ENCODE results near the gene LRRC56. TPM values are rescaled to one million over a fixed set of nuclear protein-coding genes. Genes with fewer than 3 reads are reported as not detected.

Gene LRRC56
- total RNA-seq, 1 experiment from 2014 or later, result 3.4 TPM

- DNase-seq (ENCODE audit: low spot score) (no peak), ATAC-seq (peak; percentile 2)
- Mint-ChIP-seq H3K27me3 (ENCODE audit: low read depth) (peaks cover 4% of the 10 kb centered on the region; the same call in 1 of the 2 replicates), H3K36me3 (0 out of 2 replicates have a peak, but pooled peaks cover 3% of the 10 kb centered on the region), H3K27ac (no peak overlapping the region), H3K4me1 (peaks cover 36% of the 10 kb centered on the region), H3K9me3 (no peaks in the 10 kb centered on the region), H3K4me3 (peak overlapping the region; percentile 80)
- ChIA-PET CTCF (interaction anchor here (0.7 to 5.8 kb wide), 5 partner anchors 8 to 118 kb away, joined by 3 to 32 read pairs (median 5); partner anchors contain the start of gene LMNTD2), POLR2A (interaction anchor here (1.0 to 1.1 kb wide), 2 partner anchors 8 to 11 kb away, joined by 3 read pairs; no protein-coding TSS in a partner anchor)
- TF ChIP-seq STAT6 (CRISPR knock-in tag; conservative IDR thresholded peaks at IDR 0.05; ENCODE audit: low read depth) (no peak), RELA (CRISPR knock-in tag; IDR thresholded peaks at IDR 0.05; ENCODE audit: borderline replicate concordance) (no peak), KAT7 (CRISPR knock-in tag; IDR thresholded peaks at IDR 0.05; ENCODE audit: borderline replicate concordance) (no peak), GABPB1 (CRISPR knock-in tag; IDR thresholded peaks at IDR 0.05) (no peak), MAX (CRISPR knock-in tag; IDR thresholded peaks at IDR 0.05) (no peak), ZNF121 (CRISPR knock-in tag; IDR thresholded peaks at IDR 0.05) (peak; percentile 98)
Observed at GRCh38 chr11:567629-568292, 30.4 kb downstream of the LRRC56 start.

- CTCF ChIA-PET, result interaction anchor here (0.6 to 5.8 kb wide), 5 partner anchors 9 to 119 kb away, joined by 3 to 32 read pairs (median 3); partner anchors contain the start of gene LMNTD2
- 0 out of 2 replicates have a peak, but pooled peaks cover 3% of the 10 kb centered on the region for H3K36me3 Mint-ChIP-seq
- H3K27me3 Mint-ChIP-seq (ENCODE audit: low read depth), result peaks cover 8% of the 10 kb centered on the region
- peak overlapping the region; percentile 66 for H3K4me3 Mint-ChIP-seq
- peaks cover 35% of the 10 kb centered on the region for H3K4me1 Mint-ChIP-seq
- DNase-seq (ENCODE audit: low spot score) (peak; percentile 95), ATAC-seq (peak; percentile 89)
- POLR2A ChIA-PET, result interaction anchor here (1.0 to 1.1 kb wide), 2 partner anchors 9 to 12 kb away, joined by 3 read pairs; no protein-coding TSS in a partner anchor
- no peak overlapping the region for H3K27ac Mint-ChIP-seq
- no peaks in the 10 kb centered on the region for H3K9me3 Mint-ChIP-seq
- TF ChIP-seq MLX (CRISPR knock-in tag; IDR thresholded peaks at IDR 0.05) (no peak), E2F5 (CRISPR knock-in tag; IDR thresholded peaks at IDR 0.05) (0 out of 2 replicates have a peak, but pooled peaks have one; percentile 38), ESRRA (CRISPR knock-in tag; IDR thresholded peaks at IDR 0.05; ENCODE audit: borderline replicate concordance) (no peak), PRDM15 (CRISPR knock-in tag; IDR thresholded peaks at IDR 0.05) (no peak), ZNF263 (CRISPR knock-in tag; IDR thresholded peaks at IDR 0.05; ENCODE audit: low read depth) (no peak), TEAD1 (CRISPR knock-in tag; IDR thresholded peaks at IDR 0.05) (peak; percentile 68; the same call in 1 of the 2 replicates), ZNF425 (CRISPR knock-in tag; conservative IDR thresholded peaks at IDR 0.05) (no peak), MAX (CRISPR knock-in tag; IDR thresholded peaks at IDR 0.05) (no peak), MYBL2 (CRISPR knock-in tag; IDR thresholded peaks at IDR 0.05) (no peak), GABPB1 (CRISPR knock-in tag; IDR thresholded peaks at IDR 0.05) (no peak), USF2 (CRISPR knock-in tag; IDR thresholded peaks at IDR 0.05) (no peak), KAT7 (CRISPR knock-in tag; IDR thresholded peaks at IDR 0.05; ENCODE audit: borderline replicate concordance) (no peak; the same call in 1 of the 2 replicates), GTF2I (CRISPR knock-in tag; conservative IDR thresholded peaks at IDR 0.05) (no peak), NFE2L1 (CRISPR knock-in tag; IDR thresholded peaks at IDR 0.05) (no peak), ZMAT4 (CRISPR knock-in tag; IDR thresholded peaks at IDR 0.05) (no peak)
Observed at GRCh38 chr11:568306-569157, 31.2 kb downstream of the LRRC56 start.
